Activated T-helper 9 cell treated with anti-CD3 and anti-CD28 coated beads, Interleukin-2, amount 50 U/mL, for 16 hours (primary cell): ENCODE results near the gene STX4.
A peak's percentile ranks its signal among the peaks of the same experiment; 100 is the strongest.

ENCODE experiments used
- DNase-seq: peaks from one replicate; pipeline ENCODE4 v3.0.0-alpha.2; 2020; ENCODE audit warnings: low read depth

Gene STX4

DNA sequence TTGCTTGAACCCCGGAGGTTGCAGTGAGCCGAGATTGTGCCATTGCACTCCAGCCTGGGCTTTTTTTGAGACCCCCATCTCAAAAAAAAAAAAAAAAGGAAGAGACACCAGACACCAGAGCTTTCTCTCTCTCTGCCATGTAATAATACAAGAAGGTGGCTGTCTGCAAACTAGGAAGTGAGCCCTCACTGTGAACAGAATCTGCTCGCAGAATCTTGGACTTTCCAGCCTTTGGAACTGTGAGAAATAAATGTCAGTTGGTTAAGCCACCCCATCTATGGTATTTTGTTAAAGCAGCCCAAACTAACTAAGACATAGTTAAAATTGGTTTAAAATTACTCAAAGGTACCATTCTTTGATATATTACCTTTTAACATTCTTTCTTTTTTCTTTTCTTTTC lies 12.8 kb upstream of the STX4 start:
- DNase-seq: no peak

DNA sequence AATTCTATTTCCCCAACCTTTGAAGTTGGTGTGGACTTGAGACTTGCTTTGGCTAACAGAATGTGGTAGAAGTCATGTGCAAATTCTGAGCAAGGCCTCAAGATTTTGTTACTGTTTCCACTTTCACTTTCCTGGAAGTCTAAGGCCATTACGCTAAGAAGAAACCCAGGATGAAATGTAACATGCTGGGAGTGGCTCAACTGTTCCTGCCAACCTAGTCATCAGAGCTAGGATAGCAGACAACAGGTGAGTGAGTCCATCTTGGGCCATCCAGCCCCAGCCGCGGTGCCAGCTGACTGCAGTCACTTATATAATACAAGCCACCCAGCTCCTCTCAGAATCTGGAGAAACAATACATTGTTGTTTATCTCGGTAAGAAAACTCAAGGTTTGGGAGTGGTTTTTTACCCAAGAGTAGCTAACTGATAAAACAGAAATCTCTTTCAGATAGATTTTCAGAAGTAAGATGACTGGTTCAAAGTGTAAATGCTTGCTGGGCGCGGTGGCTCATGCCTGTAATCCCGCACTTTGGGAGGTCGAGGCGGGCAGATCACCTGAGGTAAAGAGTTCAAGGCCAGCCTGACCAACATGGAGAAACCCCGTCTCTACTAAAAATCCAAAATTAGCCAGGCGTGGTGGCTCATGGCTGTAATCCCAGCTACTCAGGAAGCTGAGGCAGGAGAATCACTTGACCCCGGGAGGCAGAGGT lies 10.7 kb upstream of the STX4 start:
- no peak for DNase-seq

DNA sequence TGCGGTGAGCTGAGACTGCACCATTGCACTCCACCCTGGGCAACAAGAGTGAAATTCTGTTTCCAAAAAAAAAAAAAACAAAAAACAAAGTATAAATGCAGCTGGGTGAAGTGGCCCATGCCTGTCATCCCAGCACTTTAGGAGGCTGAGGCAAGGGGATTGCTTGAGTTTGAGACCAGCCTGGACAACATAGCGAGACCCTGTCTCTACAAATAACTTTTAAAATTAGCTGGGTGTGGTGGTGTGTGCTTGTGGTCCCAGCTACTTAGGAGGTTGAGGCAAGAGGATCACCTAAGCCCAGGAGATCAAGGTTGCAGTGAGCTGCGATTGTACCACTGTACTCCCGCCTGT lies 10.1 kb upstream of the STX4 start:
- no peak for DNase-seq

DNA sequence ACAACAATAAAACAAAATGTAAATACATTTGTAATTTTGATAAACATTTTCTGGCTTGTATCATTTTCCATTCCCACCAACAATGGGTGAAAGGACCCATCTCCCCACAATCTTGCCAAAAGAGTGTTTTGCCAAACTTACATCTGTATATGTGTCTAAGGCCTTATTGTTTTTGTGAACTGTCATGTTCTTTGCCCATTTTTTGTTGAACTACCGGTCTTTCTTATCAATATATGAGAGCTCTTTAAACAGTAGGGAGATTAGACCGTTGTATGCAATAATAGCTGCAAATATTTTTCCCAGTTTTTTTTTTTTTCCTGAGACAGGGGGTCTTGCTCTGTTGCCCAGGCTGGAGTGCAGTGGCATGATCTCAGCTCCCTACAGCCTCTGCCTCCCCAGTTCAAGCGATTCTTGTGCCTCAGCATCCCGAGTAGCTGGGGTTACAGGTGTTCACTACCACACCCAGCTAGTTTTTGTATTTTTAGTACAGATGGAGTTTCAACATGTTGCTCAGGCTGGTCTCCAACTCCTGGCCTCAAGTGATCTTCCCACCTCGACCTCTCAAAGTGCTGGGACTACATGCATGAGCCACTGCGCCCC lies 9.6 kb upstream of the STX4 start:
- DNase-seq: no peak

DNA sequence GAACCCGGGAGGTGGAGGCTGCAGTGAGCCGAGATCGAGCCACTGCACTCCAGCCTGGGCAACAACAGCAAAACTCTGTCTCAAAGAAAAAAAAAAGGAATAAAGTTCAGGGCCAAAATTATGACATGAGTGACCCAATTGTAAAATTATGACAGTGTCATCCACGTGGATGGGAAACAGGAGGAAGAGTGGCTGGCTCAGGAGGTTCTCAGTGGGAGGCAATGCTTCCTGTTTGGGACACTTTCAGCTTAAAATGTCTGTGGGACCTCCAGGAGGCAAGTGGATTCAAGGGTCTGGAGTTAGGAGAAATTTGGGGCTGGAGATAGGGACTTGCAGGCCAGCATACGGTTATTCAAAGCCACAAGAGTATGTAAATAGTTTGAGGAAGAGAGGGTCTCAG lies 8.0 kb upstream of the STX4 start:
- DNase-seq: no peak

DNA sequence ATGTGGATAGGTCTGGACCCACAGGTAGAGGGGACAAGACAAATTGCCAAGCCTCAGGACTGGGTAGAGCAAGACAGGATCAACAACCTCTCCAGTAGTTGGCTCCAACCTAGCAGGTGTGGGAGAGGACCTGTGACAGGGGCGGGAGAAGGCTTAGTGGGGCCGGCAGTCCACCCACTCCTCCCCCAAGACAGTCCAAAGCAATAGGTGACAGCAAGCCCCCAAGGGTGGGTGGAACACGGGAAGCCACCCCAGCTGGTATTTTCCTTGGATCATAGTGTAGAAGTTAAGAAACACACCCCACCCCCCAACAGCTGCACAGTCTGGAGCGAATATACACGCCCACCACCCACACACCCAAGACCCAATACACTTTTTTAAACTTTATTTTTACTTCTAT lies 4.1 kb upstream of the STX4 start:
- no peak for DNase-seq

DNA sequence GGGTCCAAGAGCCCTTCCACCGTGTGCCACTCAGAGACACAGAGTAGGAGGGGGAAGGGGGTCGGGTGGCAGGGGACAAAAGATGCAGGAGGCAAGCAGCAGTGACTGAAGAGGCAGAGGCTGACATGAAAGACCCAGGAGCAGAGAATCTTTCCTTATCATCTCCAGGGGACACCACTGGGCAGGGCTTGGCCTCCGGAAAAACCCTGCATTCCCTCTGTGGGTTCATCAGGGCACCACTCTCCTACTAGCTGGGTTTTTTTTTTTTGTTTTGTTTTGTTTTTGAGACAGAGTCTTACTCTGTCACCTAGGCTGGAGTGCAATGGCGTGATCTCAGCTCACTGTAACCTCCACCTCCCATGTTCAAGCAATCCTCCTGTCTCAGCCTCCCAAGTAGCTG lies 2.1 kb upstream of the STX4 start:
- no peak for DNase-seq

DNA sequence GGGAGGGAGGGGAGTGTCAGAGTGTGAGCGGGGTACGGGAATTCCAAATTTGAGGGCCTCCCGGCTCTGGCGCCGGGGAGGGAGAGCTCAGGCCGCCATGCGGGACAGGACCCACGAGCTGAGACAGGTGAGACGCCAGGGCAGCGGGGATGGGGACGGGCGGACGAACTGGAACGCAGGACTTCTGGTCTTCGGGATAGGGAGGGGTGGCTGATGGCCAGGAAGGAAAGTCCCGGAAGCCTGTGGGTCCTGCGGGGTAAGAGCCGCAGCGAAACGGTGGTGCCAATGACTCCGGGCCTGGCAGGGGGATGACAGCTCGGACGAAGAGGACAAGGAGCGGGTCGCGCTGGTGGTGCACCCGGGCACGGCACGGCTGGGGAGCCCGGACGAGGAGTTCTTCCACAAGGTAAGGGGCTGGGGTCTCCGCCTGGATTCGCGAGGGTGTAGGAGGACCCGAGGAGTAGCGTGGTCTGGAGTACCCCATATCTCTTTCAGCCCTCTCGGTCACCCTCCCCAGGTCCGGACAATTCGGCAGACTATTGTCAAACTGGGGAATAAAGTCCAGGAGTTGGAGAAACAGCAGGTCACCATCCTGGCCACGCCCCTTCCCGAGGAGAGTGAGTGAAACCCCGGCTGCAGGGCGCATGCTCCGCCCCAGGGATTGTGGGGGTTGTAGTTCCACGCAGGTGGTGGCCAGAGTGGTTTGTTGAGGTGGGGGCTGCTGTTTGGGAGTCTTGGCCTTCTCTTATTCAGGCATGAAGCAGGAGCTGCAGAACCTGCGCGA lies 543 bp downstream of the STX4 start:
- peak; percentile 84 for DNase-seq

DNA sequence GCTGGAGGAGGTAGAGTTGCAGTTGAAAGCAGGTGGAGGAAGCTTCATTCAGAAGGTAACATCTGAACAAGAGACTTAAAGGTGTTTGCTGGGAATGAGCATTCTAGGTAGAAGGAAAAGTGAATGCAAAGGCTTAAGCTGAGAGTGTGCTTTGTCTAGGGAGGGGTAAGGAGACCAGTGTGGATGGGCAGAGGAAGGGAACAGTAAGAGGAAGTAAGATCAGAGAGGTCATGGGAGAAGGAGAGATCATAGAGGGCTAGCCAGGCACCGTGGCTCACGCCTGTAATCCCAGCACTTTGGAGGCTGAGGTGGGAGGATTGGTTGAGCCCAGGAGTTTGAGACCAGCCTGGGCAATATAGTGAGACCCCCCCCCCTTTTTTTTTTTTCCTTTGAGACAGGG lies 3.3 kb downstream of the STX4 start:
- no peak for DNase-seq

DNA sequence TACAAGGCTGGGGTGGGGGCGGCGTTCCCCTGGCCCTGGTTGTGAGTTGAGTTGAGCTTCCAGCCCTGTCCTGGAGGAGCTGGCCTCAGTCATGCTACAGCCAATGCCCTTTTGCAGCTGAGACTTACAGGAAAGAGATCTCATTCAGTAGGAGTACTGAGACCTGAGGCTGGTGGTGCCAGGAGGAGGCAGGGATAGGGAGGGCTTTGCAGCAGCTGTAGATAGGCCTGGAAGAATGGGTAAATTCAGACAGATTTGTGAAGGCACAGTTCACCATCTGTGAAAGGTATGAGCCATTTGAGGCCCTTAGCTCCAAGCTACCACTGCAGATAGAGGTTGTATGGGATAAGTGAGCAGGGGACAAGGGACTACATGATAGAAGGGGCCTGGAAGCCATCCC lies 5.6 kb downstream of the STX4 start:
- no peak for DNase-seq

DNA sequence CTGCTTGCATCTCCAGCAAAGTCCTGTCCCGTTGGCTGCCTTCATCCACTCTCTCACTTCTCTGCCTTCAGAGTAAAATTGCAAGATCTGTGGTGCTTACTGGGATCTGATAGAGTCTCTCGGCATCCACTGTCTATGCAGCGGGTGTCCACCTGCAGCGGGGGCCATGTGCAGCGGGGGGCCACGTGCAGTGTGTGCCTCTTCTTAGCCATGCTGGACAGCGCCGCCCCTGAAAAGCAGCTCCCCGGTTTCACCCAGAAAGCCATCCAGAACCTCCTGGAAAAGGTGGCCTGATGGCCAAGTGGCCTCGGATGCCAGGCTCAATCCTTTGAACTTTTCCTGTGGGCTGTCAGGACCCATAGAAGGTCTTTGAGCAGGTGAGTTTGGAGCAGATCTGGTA lies 9.5 kb downstream of the STX4 start:
- DNase-seq: no peak

DNA sequence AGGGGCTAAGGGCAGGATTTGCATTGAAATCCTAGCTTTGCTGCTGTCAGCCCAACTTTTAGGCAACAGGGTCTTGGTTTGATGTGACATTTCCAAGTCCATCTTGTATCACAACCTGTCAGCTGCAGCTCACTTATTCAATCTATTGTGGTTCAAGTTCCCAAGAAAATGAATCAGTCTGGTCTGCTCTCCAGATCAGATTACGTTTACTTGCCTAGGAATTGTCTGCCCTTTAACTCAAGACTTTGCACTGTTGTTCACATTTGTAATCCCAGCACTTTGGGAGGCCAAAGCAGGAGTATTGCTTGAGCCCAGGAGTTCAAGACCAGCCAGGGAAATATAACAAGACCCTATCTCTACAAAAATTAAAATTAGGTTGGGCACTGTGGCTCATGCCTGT lies 10.0 kb downstream of the STX4 start:
- DNase-seq: no peak

DNA sequence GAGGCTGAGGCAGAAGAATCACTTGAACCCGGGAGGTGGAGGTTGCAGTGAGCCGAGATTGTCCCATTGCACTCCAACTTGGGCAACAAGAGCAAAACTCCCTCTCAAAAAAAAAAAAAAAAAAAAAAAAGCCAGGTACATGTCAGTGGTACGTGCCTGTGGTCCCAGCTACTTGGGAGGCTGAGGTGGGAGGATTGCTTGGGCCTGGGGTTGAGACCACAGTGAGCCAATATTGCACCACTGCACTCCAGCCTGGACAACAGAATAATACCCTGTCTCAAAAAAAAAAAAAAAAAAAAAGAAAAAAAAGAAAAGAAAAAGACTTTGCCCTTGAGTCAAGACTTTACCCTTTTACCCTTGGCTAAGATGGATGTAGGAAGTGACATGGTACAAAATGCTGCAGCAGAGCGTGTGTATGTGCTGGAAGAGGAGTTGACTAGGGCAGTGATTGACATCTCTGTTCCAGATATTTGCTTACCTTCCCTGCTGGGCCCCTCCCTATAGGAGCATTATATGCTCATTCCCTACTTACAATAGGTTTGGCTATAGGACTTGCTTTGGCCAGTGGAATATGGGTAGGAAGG lies 10.6 kb downstream of the STX4 start:
- no peak for DNase-seq

DNA sequence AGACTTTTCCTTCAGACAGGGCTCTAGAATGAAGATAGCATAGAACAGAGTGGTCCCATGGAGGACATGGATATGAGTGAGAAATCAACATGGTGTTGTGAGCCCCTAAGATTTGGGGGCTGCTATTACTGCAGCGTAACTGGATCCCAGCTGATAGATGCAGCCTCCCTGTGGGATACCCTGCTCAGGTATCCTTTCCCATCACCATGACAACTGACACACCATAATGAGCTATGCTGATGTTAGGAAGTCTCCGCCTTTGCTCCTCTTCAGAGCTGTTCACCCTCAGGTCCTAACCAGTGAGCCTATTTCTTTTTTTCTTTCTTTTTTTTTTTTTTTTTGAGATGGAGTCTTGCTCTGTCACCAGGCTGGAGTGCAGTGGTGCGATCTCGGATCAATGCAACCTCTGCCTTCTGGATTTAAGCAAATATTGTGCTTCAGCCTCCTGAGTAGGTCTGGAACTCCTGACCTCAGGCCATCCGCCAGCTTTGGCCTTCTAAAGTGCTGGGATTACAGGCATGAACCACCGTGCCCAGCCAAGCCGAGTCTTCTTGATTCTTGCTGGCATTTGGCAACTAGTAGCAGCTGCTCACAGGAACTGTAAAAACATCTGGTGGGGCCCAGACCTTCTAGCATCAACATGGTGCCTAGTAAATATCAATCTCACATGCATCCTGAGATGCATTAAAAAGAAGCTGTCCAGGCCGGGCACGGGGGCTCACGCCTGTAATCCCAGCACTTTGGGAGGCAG lies 17.1 kb downstream of the STX4 start:
- no peak for DNase-seq

DNA sequence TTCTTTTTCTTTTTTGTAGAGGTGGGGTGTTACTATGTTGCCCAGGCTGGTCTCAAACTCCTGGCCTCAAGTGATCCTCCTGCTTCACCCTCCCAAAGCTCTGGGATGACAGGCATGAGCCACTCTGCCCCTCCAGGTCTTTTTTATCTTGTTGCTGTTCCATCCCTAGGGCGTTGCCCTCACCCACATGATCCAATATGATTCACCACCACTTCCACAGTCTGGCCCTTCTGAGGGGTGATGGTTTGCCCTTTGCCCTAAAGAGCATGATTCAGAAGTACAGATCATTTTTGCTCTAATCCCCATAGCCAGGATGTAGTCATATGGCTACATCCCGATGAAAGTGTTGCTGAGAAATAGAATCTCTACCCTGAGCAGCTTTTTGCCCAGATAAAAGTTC lies 18.8 kb downstream of the STX4 start:
- no peak for DNase-seq

DNA sequence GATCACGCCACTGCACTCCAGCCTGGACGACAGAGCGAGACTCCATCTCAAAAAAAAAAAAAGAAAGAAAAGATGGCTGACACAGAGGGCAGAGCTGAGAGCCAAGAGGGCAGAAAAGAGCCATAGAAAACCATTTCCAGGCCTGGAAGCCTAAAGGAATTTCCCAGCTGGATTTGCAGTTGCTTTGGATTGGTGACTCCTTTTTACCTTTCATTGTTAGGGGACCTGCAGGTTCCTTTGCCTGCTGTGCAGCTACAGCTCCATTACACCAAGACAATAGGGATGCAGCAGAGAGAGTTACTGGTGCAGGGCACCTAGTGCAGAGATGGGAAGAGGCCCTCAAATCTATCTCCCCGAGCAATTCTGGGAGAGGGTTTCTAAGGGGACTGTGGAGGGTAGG lies 22.3 kb downstream of the STX4 start:
- DNase-seq: no peak

DNA sequence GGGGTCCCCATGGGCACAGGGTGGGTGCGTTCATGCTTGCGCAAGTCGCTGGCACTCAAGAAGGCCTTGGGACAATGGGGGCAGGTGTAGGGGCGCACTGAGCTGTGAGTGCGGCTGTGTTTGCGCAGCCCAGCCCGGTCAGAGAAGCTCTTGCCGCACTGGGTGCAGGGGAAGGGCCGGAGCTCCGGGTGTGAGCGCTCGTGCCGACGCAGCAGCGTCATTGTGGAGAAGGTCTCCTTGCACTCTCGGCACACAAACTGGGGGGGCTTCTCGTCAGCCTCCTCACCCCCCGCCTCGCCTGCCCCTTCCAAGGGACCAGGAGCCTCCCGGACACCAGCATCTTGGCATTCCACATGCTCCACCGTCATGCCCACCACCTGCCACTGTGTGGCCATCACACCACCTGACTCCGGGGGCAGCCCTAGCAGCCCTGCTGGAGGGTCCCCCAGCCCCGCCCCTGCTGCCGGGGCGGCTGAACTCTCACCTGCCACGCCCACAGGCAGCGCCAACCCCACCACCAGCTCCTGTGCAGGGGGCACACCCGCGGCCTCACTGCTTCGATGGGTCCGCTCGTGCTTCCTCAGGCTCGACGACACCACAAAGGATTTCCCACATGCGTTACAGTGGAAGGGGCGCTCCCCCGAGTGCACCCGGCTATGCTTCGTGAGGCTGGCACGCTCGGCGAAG lies 27.9 kb downstream of the STX4 start:
- DNase-seq: no peak

DNA sequence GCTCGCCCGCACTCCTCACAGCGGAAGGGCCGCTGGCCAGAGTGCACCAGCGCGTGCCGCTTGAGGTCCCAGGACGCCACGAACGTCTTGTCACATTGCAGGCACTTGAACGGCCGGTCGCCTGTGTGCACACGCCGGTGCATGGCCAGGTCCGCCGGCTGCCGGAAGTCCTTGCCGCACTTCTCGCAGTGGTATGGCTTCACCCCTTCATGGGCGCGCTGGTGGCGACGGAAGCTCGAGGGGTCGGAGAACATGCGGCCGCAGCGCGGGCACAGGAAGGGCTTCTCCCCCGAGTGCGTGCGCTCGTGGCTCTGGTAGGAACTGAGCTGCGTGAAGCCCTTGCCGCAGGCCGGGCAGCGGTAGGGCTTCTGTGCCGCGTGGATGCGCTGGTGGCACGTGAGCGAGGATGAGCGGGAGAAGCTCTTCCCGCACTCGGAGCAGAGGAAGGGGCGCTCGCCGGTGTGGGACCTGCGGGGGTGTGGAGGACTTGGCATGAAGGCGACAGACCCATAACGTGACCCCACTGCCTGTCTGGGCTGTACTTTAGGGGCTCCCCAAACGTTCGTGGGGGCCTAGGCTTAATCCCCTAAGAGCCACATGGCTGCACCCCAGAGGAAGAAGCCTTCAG lies 28.6 kb downstream of the STX4 start:
- DNase-seq: no peak

DNA sequence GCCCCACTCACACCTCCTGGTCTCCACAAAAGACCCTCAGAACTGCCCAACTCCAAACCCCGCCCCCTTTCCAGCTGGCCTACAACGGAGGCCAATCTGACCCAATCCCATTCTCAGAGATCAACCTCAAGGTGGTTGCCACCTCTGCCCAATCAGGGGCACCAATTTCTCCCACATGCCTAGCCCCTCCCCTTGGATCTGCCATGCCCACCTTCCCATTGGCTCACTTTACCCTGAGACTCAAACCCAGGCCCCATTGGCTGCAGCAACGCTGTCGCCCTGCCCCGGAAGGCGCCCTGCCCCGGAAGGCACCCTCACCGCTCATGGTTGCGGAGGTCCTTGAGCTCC lies 30.1 kb downstream of the STX4 start:
- no peak for DNase-seq

DNA sequence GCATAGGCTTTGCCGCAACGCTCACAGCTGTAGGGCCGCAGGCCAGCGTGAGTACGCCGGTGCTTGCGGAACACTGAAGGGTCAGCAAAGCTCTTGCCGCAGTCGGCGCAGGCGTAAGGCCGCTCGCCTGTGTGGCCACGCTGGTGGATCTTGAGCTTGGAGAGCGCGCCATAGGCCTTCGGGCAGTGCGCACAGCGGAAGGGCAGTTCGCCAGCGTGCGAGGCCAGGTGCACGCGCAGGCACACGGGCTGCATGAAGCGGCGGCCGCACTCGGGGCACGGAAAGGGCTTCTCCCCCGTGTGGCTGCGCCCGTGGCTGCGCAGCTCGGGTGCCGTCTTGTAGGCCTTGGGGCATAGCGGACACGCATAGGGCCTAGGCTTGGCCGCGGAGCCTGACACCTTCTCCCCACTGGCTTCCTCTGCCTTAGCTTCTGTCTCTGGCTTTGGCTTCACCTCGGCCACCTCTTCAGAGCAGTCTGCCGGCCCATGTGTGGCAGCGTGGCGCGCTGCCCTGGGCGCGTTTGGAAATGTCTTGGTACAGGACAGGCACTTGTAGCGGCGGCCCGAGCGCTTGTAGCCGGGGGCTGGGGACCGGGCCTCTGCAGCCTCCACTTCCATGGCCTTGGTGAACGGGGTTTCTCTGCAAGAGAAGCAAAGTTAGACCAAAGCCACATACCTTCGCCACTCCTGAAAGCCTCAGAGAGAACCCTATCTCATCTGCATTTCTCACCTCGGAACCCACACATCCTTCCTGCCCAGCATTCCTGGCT lies 30.7 kb downstream of the STX4 start:
- DNase-seq: no peak
